Activated CD4-positive, alpha-beta T cell treated with anti-CD3 and anti-CD28 coated beads, Interleukin-2, amount 50 U/mL, for 4 hours (primary cell): ENCODE data around the gene ZNF653.
"Not testable (repeated sequence)": the region's sequence is repeated elsewhere in the genome, so short reads cannot be mapped to it uniquely, and the experiment has no call there.

Source experiments
- DNase-seq, 2 experiments: peaks; one replicate each; pipeline ENCODE4 v3.0.0-alpha.2; 2020

ZNF653 gene

GRCh38 chr19:11453468-11454341 lies 51.9 kb downstream of the ZNF653 start:
- DNase-seq = no peak

- DNase-seq = no peak
These were observed 52.9 kb downstream of the ZNF653 start for GRCh38 chr19:11452620-11453310.

GRCh38 chr19:11451871-11452619 lies 53.6 kb downstream of the ZNF653 start:
- no peak for DNase-seq

- DNase-seq = no peak
These were observed 54.2 kb downstream of the ZNF653 start for GRCh38 chr19:11451327-11451870.

GRCh38 chr19:11450570-11451326 lies 54.9 kb downstream of the ZNF653 start:
- DNase-seq = no peak

- no peak for DNase-seq
These were observed 56.6 kb downstream of the ZNF653 start for GRCh38 chr19:11448923-11449554.

- DNase-seq = no peak
These were observed 57.2 kb downstream of the ZNF653 start for GRCh38 chr19:11448410-11448809.

GRCh38 chr19:11447347-11448262 lies 58.0 kb downstream of the ZNF653 start:
- DNase-seq = no peak

- peak; percentile 27 to 30 for DNase-seq
These were observed 58.9 kb downstream of the ZNF653 start for GRCh38 chr19:11446652-11447301.

GRCh38 chr19:11446271-11446651 lies 59.4 kb downstream of the ZNF653 start:
- no peak for DNase-seq

- no peak for DNase-seq
These were observed 60.5 kb downstream of the ZNF653 start for GRCh38 chr19:11445141-11445540.

GRCh38 chr19:11444059-11444458 lies 61.6 kb downstream of the ZNF653 start:
- no peak for DNase-seq

GRCh38 chr19:11437955-11438354 lies 67.7 kb downstream of the ZNF653 start:
- no peak for DNase-seq

- no peak for DNase-seq
These were observed 69.8 kb downstream of the ZNF653 start for GRCh38 chr19:11435833-11436313.

- DNase-seq = peak; percentile 98
These were observed 70.4 kb downstream of the ZNF653 start, which contains the start of the genes ODAD3 and PRKCSH for GRCh38 chr19:11435057-11435832. TSS of gene ODAD3 (minus strand) at chr19:11435121. CDS start at chr19:11435016, 105 bp downstream. TSS of gene PRKCSH (plus strand) at chr19:11435635. CDS start at chr19:11436118, 483 bp downstream.

GRCh38 chr19:11434703-11435056 lies 71.0 kb downstream of the ZNF653 start:
- no peak for DNase-seq

- DNase-seq = not testable (repeated sequence)
These were observed 72.1 kb downstream of the ZNF653 start for GRCh38 chr19:11433526-11433925.
